HG02884 (cell line): ENCODE results near the gene RREB1.
"Not testable (repeated sequence)": the region's sequence is repeated elsewhere in the genome, so short reads cannot be mapped to it uniquely, and the experiment has no call there.

ENCODE experiments used
- ATAC-seq: cut with Tn5 transposase; IDR thresholded peaks from one replicate; pipeline ENCODE4 v1.9.1; 2021; ENCODE audit warnings: mild to moderate bottlenecking, moderate library complexity; ENCODE audit not compliant: unreplicated experiment

The RREB1 gene

GRCh38 chr6:7142228-7142801 is 34.6 kb downstream of the RREB1 start:
- ATAC-seq: no peak

GRCh38 chr6:7142918-7143475 is 35.2 kb downstream of the RREB1 start:
- ATAC-seq: no peak

GRCh38 chr6:7143476-7143974 is 35.8 kb downstream of the RREB1 start:
- no peak for ATAC-seq

- no peak for ATAC-seq
These were observed 37.3 kb downstream of the RREB1 start for GRCh38 chr6:7144872-7145584.

- no peak for ATAC-seq
These were observed 37.8 kb downstream of the RREB1 start for GRCh38 chr6:7145585-7145884.

- peak; percentile 45 for ATAC-seq
These were observed 38.4 kb downstream of the RREB1 start for GRCh38 chr6:7145885-7146828.

GRCh38 chr6:7147051-7147671 is 39.4 kb downstream of the RREB1 start:
- no peak for ATAC-seq

- ATAC-seq: no peak
These were observed 40.5 kb downstream of the RREB1 start for GRCh38 chr6:7148100-7148822.

- no peak for ATAC-seq
These were observed 42.8 kb downstream of the RREB1 start for GRCh38 chr6:7150381-7151064.

GRCh38 chr6:7151381-7151780 is 43.6 kb downstream of the RREB1 start:
- no peak for ATAC-seq

GRCh38 chr6:7152462-7152861 is 44.7 kb downstream of the RREB1 start:
- ATAC-seq: no peak

GRCh38 chr6:7153789-7154188 is 46.0 kb downstream of the RREB1 start:
- ATAC-seq: no peak

- ATAC-seq: peak; percentile 67
These were observed 46.8 kb downstream of the RREB1 start for GRCh38 chr6:7154341-7155139.

- ATAC-seq: peak; percentile 33
These were observed 48.3 kb downstream of the RREB1 start for GRCh38 chr6:7155871-7156579.

- no peak for ATAC-seq
These were observed 49.0 kb downstream of the RREB1 start for GRCh38 chr6:7156643-7157278.

- not testable (repeated sequence) for ATAC-seq
These were observed 49.5 kb downstream of the RREB1 start for GRCh38 chr6:7157307-7157706.

GRCh38 chr6:7157752-7158616 is 50.2 kb downstream of the RREB1 start:
- no peak for ATAC-seq
